Neural crest cell (in vitro differentiated cells): Measurements from ENCODE around the gene IFT122. TPM values are rescaled to one million over a fixed set of nuclear protein-coding genes. Genes with fewer than 3 reads are reported as not detected.
A peak's percentile ranks its signal among the peaks of the same experiment; 100 is the strongest.

Experiments
- DNase-seq: peaks from one replicate; pipeline ENCODE4 v3.0.0; 2021; ENCODE audit warnings: low read depth, mixed read lengths, low spot score
- H3K27ac Mint-ChIP-seq: one replicate; pipeline ENCODE4 v1.8.0; 2021; ENCODE audit warnings: mild to moderate bottlenecking, mixed read lengths; ENCODE audit not compliant: unreplicated experiment
- H3K27me3 Mint-ChIP-seq: 2 replicates; pipeline ENCODE4 v1.8.0; 2021; ENCODE audit warnings: low read depth, mild to moderate bottlenecking, mixed read lengths
- H3K36me3 Mint-ChIP-seq: 2 replicates; pipeline ENCODE4 v1.8.0; 2021; ENCODE audit warnings: low read depth, mild to moderate bottlenecking, mixed read lengths
- H3K4me1 Mint-ChIP-seq: 2 replicates; pipeline ENCODE4 v1.8.0; 2021; ENCODE audit warnings: mixed read lengths
- H3K4me3 Mint-ChIP-seq: one replicate; pipeline ENCODE4 v1.8.0; 2021; ENCODE audit warnings: mild to moderate bottlenecking, mixed read lengths
- H3K9me3 Mint-ChIP-seq: 2 replicates; pipeline ENCODE4 v1.8.0; 2021; ENCODE audit warnings: mixed read lengths
- CTCF ChIP-seq: fragments of 200-600 bp; sonication (generic); conservative IDR thresholded peaks from 2 replicates; pipeline ENCODE4 v1.5.0; 2021; ENCODE audit warnings: antibody characterized with exemption, mild to moderate bottlenecking
- total RNA-seq: library from RNA; stranded (reverse); gene quantifications from 2 replicates; pipeline ENCODE4 v1.2.1, GENCODE V29; 2021

The IFT122 gene
- total RNA-seq, 1 donor from 2014 or later, result 44.9 TPM

GRCh38 chr3:129399145-129399894 is 40.7 kb upstream of the IFT122 start:
- Mint-ChIP-seq H3K27me3 (no peaks in the 10 kb centered on the region), H3K36me3 (no peaks in the 10 kb centered on the region), H3K4me3 (peak overlapping the region; percentile 94), H3K4me1 (peaks cover 22% of the 10 kb centered on the region), H3K9me3 (no peaks in the 10 kb centered on the region), H3K27ac (peak overlapping the region; percentile 98)
- TF ChIP-seq CTCF, result peak; percentile 79
- peak; percentile 74 for DNase-seq

- H3K4me1 Mint-ChIP-seq, result peaks cover 22% of the 10 kb centered on the region
- no peaks in the 10 kb centered on the region for H3K9me3 Mint-ChIP-seq
- no peak for DNase-seq
- H3K27me3 Mint-ChIP-seq, result no peaks in the 10 kb centered on the region
- H3K36me3 Mint-ChIP-seq, result no peaks in the 10 kb centered on the region
- peak overlapping the region; percentile 75 for H3K27ac Mint-ChIP-seq
- H3K4me3 Mint-ChIP-seq, result peak overlapping the region; percentile 94
- TF ChIP-seq CTCF, result no peak
Measured at GRCh38 chr3:129399895-129400357, 40.1 kb upstream of the IFT122 start.

GRCh38 chr3:129402210-129402609 is 37.8 kb upstream of the IFT122 start:
- no peaks in the 10 kb centered on the region for H3K36me3 Mint-ChIP-seq
- DNase-seq, result no peak

GRCh38 chr3:129402616-129403015 is 37.4 kb upstream of the IFT122 start:
- Mint-ChIP-seq H3K4me3 (no peak overlapping the region), H3K4me1 (peaks cover 16% of the 10 kb centered on the region), H3K9me3 (no peaks in the 10 kb centered on the region), H3K27ac (no peak overlapping the region), H3K36me3 (no peaks in the 10 kb centered on the region), H3K27me3 (no peaks in the 10 kb centered on the region)
- no peak for DNase-seq
- TF ChIP-seq CTCF, result no peak

More at GRCh38 chr3:129402210-129402609, 37.8 kb upstream of the IFT122 start:
- no peak overlapping the region for H3K4me3 Mint-ChIP-seq
- H3K9me3 Mint-ChIP-seq, result no peaks in the 10 kb centered on the region
- TF ChIP-seq CTCF, result no peak
- H3K27ac Mint-ChIP-seq, result no peak overlapping the region
- H3K4me1 Mint-ChIP-seq, result peaks cover 21% of the 10 kb centered on the region
- no peaks in the 10 kb centered on the region for H3K27me3 Mint-ChIP-seq

GRCh38 chr3:129403450-129403849 is 36.6 kb upstream of the IFT122 start:
- DNase-seq, result no peak
- no peak overlapping the region for H3K27ac Mint-ChIP-seq

More at GRCh38 chr3:129403450-129403849, 36.6 kb upstream of the IFT122 start:
- no peaks in the 10 kb centered on the region for H3K9me3 Mint-ChIP-seq
- no peaks in the 10 kb centered on the region for H3K36me3 Mint-ChIP-seq
- H3K4me3 Mint-ChIP-seq, result no peak overlapping the region
- H3K27me3 Mint-ChIP-seq, result no peaks in the 10 kb centered on the region
- H3K4me1 Mint-ChIP-seq, result peaks cover 8% of the 10 kb centered on the region
- TF ChIP-seq CTCF, result no peak
